Natural killer cell treated with Interleukin-12 subunit alpha and Interleukin-12 subunit beta and Interleukin-15 and Interleukin-18, amount 100 ng/mL, for 72 hours (primary cell): Measurements from ENCODE around the gene RELB. TPM values are rescaled to one million over a fixed set of nuclear protein-coding genes. Genes with fewer than 3 reads are reported as not detected.
"Not testable (repeated sequence)": the region's sequence is repeated elsewhere in the genome, so short reads cannot be mapped to it uniquely, and the experiment has no call there.

Experiments used
- ATAC-seq, 2 donors: fragments of 150-1000 bp; cut with Tn5 transposase in 1 of 2; sonication (Bioruptor Pico), chemical (Tn5 transposase) in 1 of 2; 2 replicates each; pipeline ENCODE4 v1.10.0; 2021
- DNase-seq: peaks from one replicate; pipeline ENCODE4 v3.0.0; 2022; ENCODE audit warnings: low spot score
- H3K27ac Mint-ChIP-seq, 2 donors: 1 replicate in 1 of 2; 2 replicates in 1 of 2; pipeline ENCODE4 v1.8.0; 2022; ENCODE audit warnings: mixed read lengths in 2 of 2, mild to moderate bottlenecking in 1 of 2, moderate library complexity in 1 of 2
- H3K27me3 Mint-ChIP-seq, 2 donors: 1 replicate in 1 of 2; 2 replicates in 1 of 2; pipeline ENCODE4 v1.8.0; 2022; ENCODE audit warnings: mixed read lengths in 2 of 2
- H3K36me3 Mint-ChIP-seq: one replicate; pipeline ENCODE4 v1.8.0; 2022; ENCODE audit warnings: mixed read lengths
- H3K4me1 Mint-ChIP-seq, 2 donors: 1 replicate in 1 of 2; 2 replicates in 1 of 2; pipeline ENCODE4 v1.8.0; 2022; ENCODE audit warnings: low read depth in 2 of 2, mixed read lengths in 2 of 2, mild to moderate bottlenecking in 1 of 2
- H3K4me3 Mint-ChIP-seq: one replicate; pipeline ENCODE4 v1.8.0; 2022; ENCODE audit warnings: mixed read lengths
- H3K9me3 Mint-ChIP-seq: 2 replicates; pipeline ENCODE4 v1.8.0; 2022; ENCODE audit warnings: mixed read lengths
- total RNA-seq, 2 donors: library from RNA; stranded (reverse); gene quantifications; one replicate each; pipeline ENCODE4 v1.2.3, GENCODE V29; 2022

Gene RELB
- total RNA-seq, 2 donors from 2014 or later: 47.0 to 81.6 TPM

DNA sequence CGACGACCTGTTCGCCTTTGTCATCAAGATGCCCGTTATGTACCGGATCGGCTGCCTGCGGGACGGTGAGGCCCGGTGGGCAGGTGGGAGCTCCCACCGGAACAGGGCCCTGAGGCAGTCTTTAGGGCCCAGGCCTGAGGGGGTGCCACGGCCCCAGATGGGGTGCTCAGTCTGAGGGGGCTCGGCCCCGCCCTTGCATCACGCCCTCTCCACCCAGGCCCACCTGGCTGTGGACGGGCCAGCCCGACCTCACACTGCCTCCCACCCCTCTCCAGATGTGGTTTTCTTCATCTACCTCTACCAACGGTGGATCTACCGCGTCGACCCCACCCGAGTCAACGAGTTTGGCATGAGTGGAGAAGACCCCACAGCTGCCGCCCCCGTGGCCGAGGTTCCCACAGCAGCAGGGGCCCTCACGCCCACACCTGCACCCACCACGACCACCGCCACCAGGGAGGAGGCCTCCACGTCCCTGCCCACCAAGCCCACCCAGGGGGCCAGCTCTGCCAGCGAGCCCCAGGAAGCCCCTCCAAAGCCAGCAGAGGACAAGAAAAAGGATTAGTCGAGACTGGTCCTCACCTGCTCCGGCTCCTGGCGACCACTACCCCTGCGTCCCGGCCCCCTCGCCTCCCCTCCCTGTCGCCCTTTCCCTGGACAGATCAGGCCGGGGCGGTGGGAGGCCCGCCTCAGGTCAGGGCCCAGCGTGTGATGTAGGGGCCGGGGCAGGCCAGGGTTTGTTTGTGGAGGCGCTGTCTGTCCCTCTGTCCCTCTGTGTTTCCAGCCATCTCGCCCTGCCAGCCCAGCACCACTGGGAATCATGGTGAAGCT is 8.7 kb upstream of the RELB start:
- DNase-seq (no peak), ATAC-seq (no peak)
- Mint-ChIP-seq H3K27me3 (no peaks in the 10 kb centered on the region), H3K36me3 (no peaks in the 10 kb centered on the region), H3K27ac (no peak overlapping the region), H3K9me3 (no peaks in the 10 kb centered on the region), H3K4me3 (no peak overlapping the region), H3K4me1 (peaks cover 0 to 7% of the 10 kb centered on the region in 2 donors)

DNA sequence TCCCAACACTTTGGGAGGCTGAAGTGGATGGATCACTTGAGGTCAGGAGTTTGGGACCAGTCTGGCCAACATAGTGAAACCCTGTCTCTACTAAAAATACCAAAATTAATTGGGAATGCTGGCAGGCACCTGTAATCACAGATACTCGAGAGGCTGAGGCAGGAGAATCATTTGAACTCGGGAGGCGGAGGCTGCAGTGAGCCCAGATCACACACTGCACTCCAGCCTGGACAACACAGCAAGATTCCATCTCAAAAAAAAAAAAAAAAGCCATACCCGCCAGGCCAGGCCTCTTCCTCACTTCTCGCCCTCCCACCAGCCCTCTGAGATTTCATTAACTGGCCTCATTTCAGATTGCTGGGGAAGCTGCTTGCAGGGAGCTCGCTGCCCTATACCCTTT is 7.7 kb upstream of the RELB start:
- no peak overlapping the region for H3K27ac Mint-ChIP-seq
- no peak for ATAC-seq
- H3K9me3 Mint-ChIP-seq: no peaks in the 10 kb centered on the region
- no peaks in the 10 kb centered on the region for H3K36me3 Mint-ChIP-seq
- H3K27me3 Mint-ChIP-seq: no peaks in the 10 kb centered on the region
- no peak overlapping the region for H3K4me3 Mint-ChIP-seq
- peak; percentile 37 for DNase-seq
- peaks cover 0 to 7% of the 10 kb centered on the region in 2 donors for H3K4me1 Mint-ChIP-seq

DNA sequence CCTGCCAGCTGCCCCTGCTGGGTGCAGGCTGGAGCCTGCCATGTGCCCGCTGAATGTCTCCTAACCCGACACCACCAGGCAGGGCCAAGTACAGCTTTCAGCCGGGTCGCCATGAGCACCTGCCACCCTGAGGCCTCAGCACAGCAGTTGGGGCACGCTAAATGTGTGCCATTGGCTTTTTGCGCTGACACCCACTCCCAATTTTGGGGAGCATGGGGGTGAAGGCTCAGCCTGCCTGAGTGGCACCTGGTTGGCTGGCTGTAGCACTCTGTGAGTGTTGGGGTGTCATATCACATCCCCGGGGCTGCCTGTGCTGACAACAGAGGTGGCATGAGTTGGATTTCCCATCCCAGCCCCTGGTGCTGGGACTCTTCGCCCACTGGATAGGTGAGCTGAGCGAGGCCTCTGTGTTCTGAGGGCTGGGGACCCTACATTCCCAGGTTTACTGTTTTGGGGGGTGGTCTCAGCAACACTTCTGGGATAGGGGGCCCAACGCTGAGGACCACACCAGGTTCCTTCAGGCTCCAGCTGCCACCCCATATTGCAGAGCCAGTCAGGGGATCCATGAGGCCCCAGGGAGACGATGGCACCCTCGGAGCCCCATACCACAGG is 7.2 kb upstream of the RELB start:
- Mint-ChIP-seq H3K9me3 (no peaks in the 10 kb centered on the region), H3K4me3 (no peak overlapping the region), H3K27ac (no peak overlapping the region), H3K4me1 (peaks cover 0 to 7% of the 10 kb centered on the region in 2 donors), H3K27me3 (no peaks in the 10 kb centered on the region), H3K36me3 (no peaks in the 10 kb centered on the region)
- ATAC-seq (no peak), DNase-seq (peak; percentile 22)

DNA sequence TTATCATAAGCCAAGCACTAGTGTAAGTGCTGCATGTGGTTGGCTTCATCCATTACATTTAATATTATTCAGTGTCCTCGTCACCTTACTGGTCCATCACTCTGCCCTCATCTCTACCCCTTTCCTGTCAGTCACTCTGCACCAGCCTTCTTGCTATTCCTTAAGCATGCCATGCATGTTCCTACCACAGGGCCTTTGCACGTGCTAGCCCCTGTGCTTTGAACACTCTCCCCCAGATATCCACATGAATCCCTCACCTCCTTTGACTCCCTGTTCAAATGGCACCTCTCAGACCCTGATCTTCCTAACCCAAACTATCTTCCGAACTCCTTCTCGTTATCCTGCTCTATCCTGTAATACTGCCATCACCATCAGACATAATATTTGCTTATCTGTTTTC is 3.2 kb upstream of the RELB start:
- Mint-ChIP-seq H3K9me3 (no peaks in the 10 kb centered on the region), H3K36me3 (no peaks in the 10 kb centered on the region), H3K27ac (no peak overlapping the region), H3K4me3 (no peak overlapping the region), H3K27me3 (no peaks in the 10 kb centered on the region), H3K4me1 (peaks cover 15% of the 10 kb centered on the region in 2 donors)
- peak; percentile 39 for DNase-seq
- no peak for ATAC-seq

DNA sequence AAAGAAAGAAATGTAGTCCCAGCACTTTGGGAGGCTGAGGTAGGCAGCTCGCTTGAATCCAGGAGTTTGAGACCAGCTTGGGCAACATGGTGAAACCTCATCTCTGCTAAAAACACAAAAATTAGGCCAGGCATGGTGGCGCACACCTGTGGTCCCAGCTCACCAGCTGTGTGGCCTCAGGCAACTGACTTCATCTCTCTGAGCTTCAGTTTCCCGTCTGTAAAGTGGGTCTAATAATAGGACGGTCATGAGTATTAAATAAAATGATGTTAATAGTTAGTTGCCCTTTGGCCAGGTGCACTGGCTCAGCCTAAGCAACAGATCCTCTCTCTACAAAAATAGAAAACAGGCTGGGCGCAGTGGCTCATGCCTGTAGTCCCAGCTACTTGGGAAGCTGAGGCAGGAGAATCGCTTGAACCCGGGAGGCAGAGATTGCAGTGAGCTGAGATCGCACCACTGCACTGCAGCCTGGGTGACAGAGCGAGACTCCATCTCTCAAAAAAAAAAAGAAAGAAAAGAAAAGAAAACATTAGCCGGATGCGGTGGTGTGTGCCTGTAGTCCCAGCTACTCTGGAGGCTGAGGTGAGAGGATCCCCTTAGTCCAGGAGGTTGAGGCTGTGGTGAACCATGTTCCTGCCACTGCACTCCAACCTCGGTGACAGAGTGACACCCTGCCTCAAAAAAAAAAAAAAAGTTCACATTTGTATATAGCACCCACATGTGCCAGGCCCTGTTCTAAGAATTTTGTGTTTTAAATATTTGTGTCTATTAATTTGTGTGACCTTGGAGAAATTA is 1.9 kb upstream of the RELB start:
- not testable (repeated sequence) for H3K36me3 Mint-ChIP-seq, H3K27me3 Mint-ChIP-seq, ATAC-seq, H3K9me3 Mint-ChIP-seq
- Mint-ChIP-seq H3K4me1 (peaks cover 15% of the 10 kb centered on the region in 2 donors), H3K27ac (peak overlapping the region; percentile 78 to 87), H3K4me3 (peak overlapping the region; percentile 53)
- DNase-seq: peak; percentile 42

DNA sequence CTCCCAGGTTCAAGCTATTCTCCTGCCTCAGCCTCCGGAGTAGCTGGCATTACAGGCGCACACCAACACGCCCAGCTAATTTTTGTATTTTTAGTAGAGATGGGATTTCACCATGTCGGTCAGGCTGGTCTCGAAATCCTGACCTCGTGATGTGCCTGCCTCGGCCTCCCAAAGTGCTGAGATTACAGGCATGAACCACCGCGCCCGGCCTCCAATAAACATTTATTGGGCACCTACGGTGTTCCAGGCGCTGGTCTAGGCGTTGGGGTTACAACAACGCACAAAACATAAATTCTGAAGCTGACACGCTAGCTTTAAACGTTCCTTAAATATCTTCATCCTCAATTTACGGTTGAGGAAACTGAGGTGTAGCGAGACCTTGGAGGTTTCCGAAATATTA is 599 bp upstream of the RELB start:
- DNase-seq: peak; percentile 15
- ATAC-seq, H3K36me3 Mint-ChIP-seq, H3K27me3 Mint-ChIP-seq, H3K9me3 Mint-ChIP-seq: not testable (repeated sequence)
- peak overlapping the region; percentile 78 to 87 for H3K27ac Mint-ChIP-seq
- peak overlapping the region; percentile 45 for H3K4me3 Mint-ChIP-seq
- peaks cover 11 to 15% of the 10 kb centered on the region in 2 donors for H3K4me1 Mint-ChIP-seq

DNA sequence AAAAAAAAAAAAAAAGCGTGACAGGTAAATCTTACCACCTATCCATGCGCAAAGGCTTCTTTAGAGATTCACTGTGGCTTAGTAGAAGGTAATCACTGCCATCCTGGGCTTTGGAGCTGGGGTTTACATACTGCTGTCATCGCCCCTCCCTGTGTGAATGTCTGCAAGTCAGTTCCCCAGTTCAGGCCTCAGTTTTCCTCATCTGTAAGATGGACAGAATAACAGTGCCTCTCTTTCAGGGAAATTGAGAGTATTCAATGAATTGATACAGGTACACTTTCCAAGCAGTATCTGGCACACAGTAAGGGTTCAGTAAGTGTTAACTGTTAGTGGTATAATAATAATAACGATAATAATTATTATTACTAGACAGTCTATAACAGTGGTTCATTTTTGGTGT is 2.2 kb downstream of the RELB start:
- Mint-ChIP-seq H3K9me3 (no peaks in the 10 kb centered on the region), H3K27ac (no peak overlapping the region), H3K27me3 (no peaks in the 10 kb centered on the region), H3K36me3 (peaks cover 5% of the 10 kb centered on the region), H3K4me3 (no peak overlapping the region), H3K4me1 (peaks cover 22 to 27% of the 10 kb centered on the region in 2 donors)
- no peak for ATAC-seq
- DNase-seq: no peak

DNA sequence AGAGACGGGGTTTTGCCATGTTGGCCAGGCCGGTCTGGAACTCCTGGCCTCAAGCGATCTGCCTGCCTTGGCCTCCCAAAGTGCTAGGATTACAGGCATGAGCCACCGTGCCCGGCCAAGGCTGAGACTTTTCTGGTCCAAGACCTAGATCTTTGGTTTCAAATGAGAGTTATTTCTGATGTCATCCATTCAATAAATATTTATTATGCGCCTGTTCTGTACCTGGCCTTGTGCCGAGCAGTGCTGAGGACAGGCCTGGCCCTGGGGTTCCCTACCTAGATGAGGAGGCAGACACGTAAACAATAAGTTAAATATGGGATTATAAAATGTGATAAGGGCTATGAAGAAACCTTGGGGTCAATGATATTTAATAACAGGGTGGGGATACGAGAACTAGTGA is 4.5 kb downstream of the RELB start:
- ATAC-seq: no peak
- H3K27ac Mint-ChIP-seq: peak overlapping the region; percentile 84 to 96

DNA sequence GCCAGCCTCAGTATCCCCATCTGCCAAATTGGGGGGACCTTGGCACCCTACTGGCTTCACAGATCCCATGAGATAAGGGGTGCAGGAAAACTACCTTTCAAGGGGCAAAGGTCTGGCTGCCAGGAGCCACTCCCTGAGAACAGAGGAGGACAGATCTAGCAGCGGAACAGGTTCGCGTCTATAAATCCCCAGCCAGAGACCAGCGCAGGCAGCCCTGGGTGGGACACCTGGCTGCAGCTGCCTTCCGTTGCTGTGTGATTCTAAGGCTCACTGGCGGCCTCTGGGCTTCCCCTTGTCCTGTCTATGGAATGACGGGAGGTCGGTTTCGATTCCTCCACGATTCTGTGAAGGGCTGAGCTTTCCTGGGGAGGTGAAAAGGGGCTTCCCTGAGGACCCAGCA is 7.3 kb downstream of the RELB start:
- H3K27me3 Mint-ChIP-seq: no peaks in the 10 kb centered on the region
- ATAC-seq (no peak), DNase-seq (no peak)
- no peaks in the 10 kb centered on the region for H3K9me3 Mint-ChIP-seq
- H3K36me3 Mint-ChIP-seq: peaks cover 5% of the 10 kb centered on the region
- peaks cover 12 to 14% of the 10 kb centered on the region in 2 donors for H3K4me1 Mint-ChIP-seq
- H3K27ac Mint-ChIP-seq: no peak overlapping the region
- H3K4me3 Mint-ChIP-seq: no peak overlapping the region

More for the DNA sequence above, 4.5 kb downstream of the RELB start:
- Mint-ChIP-seq H3K4me3 (peak overlapping the region; percentile 24), H3K4me1 (peaks cover 20 to 21% of the 10 kb centered on the region in 2 donors), H3K36me3 (peaks cover 5% of the 10 kb centered on the region), H3K27me3 (no peaks in the 10 kb centered on the region), H3K9me3 (no peaks in the 10 kb centered on the region)
- no peak for DNase-seq

DNA sequence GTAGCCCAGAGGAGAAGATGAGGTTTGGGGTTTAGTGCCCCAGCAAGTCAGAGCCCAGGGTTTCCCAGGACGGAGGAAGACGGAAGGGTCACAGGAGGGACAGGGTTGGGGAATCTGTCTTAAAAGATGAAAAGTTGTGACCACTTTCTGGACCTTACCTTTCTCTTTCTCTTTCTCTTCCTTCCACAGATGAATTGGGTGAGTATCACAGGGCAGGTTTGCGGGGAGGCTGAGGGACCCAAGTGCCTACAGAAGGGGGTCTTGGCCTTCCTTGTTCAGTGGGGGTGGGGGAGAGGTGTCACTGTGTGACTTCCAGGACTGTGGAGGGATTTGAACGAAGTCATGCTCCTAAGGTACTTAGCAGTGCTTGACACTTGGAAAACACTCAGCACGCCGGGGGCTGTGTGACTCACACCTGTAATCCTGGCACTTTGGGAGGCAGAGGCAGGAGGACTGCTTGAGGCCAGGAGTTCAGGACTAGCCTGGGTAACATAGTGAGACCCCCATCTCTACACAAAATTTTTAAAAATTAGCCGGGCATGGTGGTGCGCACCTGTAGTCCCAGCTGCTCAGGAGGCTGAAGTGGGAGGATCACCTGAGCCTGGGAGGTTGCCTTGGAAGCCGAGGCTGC is 8.5 kb downstream of the RELB start:
- Mint-ChIP-seq H3K36me3 (peaks cover 5% of the 10 kb centered on the region), H3K4me1 (peaks cover 12 to 14% of the 10 kb centered on the region in 2 donors), H3K9me3 (no peaks in the 10 kb centered on the region), H3K4me3 (no peak overlapping the region), H3K27ac (no peak overlapping the region), H3K27me3 (no peaks in the 10 kb centered on the region)
- no peak for ATAC-seq
- no peak for DNase-seq

DNA sequence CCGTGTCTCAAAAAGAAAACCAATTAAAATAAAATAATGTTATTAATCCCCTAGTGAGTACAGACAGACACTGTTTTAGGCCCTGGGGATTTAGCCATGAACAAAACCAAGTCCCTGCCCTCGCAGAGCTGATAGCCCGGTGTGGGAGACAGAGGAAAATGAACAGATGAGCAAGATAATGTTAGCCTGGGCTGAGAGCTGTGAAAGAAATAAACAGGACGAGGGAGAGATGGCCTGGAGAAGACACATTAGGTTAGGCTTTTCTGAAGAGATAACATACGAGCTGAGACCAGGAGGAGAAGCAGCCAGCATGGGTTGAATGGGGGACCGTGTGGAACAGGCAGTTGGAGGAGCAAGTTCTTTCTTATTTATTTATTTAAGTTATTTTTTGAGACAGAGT is 9.0 kb downstream of the RELB start:
- no peak overlapping the region for H3K27ac Mint-ChIP-seq
- no peak for ATAC-seq
- H3K27me3 Mint-ChIP-seq: no peaks in the 10 kb centered on the region

DNA sequence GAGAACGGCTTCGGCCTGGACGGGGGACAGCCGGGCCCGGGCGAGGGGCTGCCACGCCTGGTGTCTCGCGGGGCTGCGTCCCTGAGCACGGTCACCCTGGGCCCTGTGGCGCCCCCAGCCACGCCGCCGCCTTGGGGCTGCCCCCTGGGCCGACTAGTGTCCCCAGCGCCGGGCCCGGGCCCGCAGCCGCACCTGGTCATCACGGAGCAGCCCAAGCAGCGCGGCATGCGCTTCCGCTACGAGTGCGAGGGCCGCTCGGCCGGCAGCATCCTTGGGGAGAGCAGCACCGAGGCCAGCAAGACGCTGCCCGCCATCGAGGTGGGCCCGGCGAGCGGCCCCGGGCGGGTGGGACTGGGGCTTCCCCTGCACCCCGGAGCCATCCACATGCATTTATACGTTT is 10.7 kb downstream of the RELB start:
- H3K9me3 Mint-ChIP-seq: no peaks in the 10 kb centered on the region
- H3K27me3 Mint-ChIP-seq: no peaks in the 10 kb centered on the region
- peaks cover 10 to 12% of the 10 kb centered on the region in 2 donors for H3K4me1 Mint-ChIP-seq
- peaks cover 2% of the 10 kb centered on the region for H3K36me3 Mint-ChIP-seq
- DNase-seq: peak; percentile 15
- no peak for ATAC-seq
- H3K27ac Mint-ChIP-seq: no peak overlapping the region
- H3K4me3 Mint-ChIP-seq: no peak overlapping the region

More for the DNA sequence above, 9.0 kb downstream of the RELB start:
- Mint-ChIP-seq H3K36me3 (peaks cover 5% of the 10 kb centered on the region), H3K4me3 (no peak overlapping the region), H3K9me3 (no peaks in the 10 kb centered on the region), H3K4me1 (peaks cover 12 to 14% of the 10 kb centered on the region in 2 donors)
- DNase-seq: no peak
